Ishikawa (cell line): ENCODE measurements around the gene SLC41A3.

Source experiments
- CEBPB ChIP-seq: IDR thresholded peaks from 2 replicates; pipeline ENCODE4 v1.6.1; 2012
- CREB1 ChIP-seq: IDR thresholded peaks from 2 replicates; pipeline ENCODE4 v1.6.1; 2012; ENCODE audit warnings: low read depth
- EGR1 ChIP-seq: IDR thresholded peaks from 2 replicates; pipeline ENCODE4 v1.6.1; 2012
- EP300 ChIP-seq: IDR thresholded peaks from 2 replicates; pipeline ENCODE4 v1.6.1; 2012; ENCODE audit warnings: borderline replicate concordance
- FOXM1 ChIP-seq: IDR thresholded peaks from 2 replicates; pipeline ENCODE4 v1.6.1; 2012; ENCODE audit warnings: low read depth, borderline replicate concordance
- MAX ChIP-seq: IDR thresholded peaks from 2 replicates; pipeline ENCODE4 v1.6.1; 2012
- NFIC ChIP-seq: IDR thresholded peaks from 2 replicates; pipeline ENCODE4 v1.6.1; 2012
- RAD21 ChIP-seq: IDR thresholded peaks from 2 replicates; pipeline ENCODE4 v1.6.1; 2012; ENCODE audit warnings: low read depth
- REST ChIP-seq: IDR thresholded peaks from 2 replicates; pipeline ENCODE4 v1.6.1; 2012; ENCODE audit warnings: low read depth, mild to moderate bottlenecking
- TAF1 ChIP-seq: IDR thresholded peaks from 2 replicates; pipeline ENCODE4 v1.6.1; 2012; ENCODE audit warnings: low read depth, mild to moderate bottlenecking
- TCF12 ChIP-seq: IDR thresholded peaks from 2 replicates; pipeline ENCODE4 v1.6.1; 2012; ENCODE audit warnings: low read depth
- TEAD4 ChIP-seq: IDR thresholded peaks from 2 replicates; pipeline ENCODE4 v1.6.1; 2012
- USF1 ChIP-seq: IDR thresholded peaks from 2 replicates; pipeline ENCODE4 v1.6.1; 2012
- YY1 ChIP-seq: IDR thresholded peaks from 2 replicates; pipeline ENCODE4 v1.6.1; 2012; ENCODE audit warnings: low read depth
- ZBTB7A ChIP-seq: IDR thresholded peaks from 2 replicates; pipeline ENCODE4 v1.6.1; 2012; ENCODE audit warnings: low read depth

The SLC41A3 gene

GRCh38 chr3:126127452-126127851 lies 43.5 kb upstream of the SLC41A3 start:
- TF ChIP-seq FOXM1 (no peak), EP300 (no peak), TCF12 (no peak), CREB1 (no peak), YY1 (no peak)

- TF ChIP-seq MAX (no peak), USF1 (no peak), TCF12 (no peak), CEBPB (no peak), RAD21 (no peak), YY1 (no peak), FOXM1 (no peak), REST (no peak), NFIC (no peak), ZBTB7A (no peak), TAF1 (no peak), TEAD4 (no peak), CREB1 (no peak)
These were observed 43.0 kb upstream of the SLC41A3 start for GRCh38 chr3:126126811-126127431.

- TF ChIP-seq TEAD4 (no peak), USF1 (no peak), TAF1 (no peak), TCF12 (no peak), NFIC (no peak), FOXM1 (no peak), RAD21 (no peak), MAX (no peak), CREB1 (no peak), REST (no peak), EP300 (no peak), EGR1 (no peak), YY1 (no peak), ZBTB7A (no peak), CEBPB (no peak)
These were observed 42.4 kb upstream of the SLC41A3 start for GRCh38 chr3:126126286-126126685.

GRCh38 chr3:126125781-126126251 lies 41.9 kb upstream of the SLC41A3 start:
- TF ChIP-seq EGR1 (no peak), TCF12 (no peak), TAF1 (no peak), FOXM1 (no peak), USF1 (no peak), MAX (no peak), NFIC (no peak), EP300 (no peak), RAD21 (no peak), REST (no peak)
